Activated T-helper 17 cell treated with anti-CD3 and anti-CD28 coated beads, Interleukin-2, amount 50 U/mL, for 72 hours (primary cell): ENCODE measurements around the gene ZNF316. TPM values are rescaled to one million over a fixed set of nuclear protein-coding genes. Genes with fewer than 3 reads are reported as not detected.
"Not testable (repeated sequence)": the region's sequence is repeated elsewhere in the genome, so short reads cannot be mapped to it uniquely, and the experiment has no call there.

Experiments
- ATAC-seq: fragments of 150-1000 bp; cut with Tn5 transposase; replicated peaks from 2 replicates; pipeline ENCODE4 v1.10.0; 2021; ENCODE audit warnings: mild to moderate bottlenecking, moderate library complexity
- H3K27ac Mint-ChIP-seq: one replicate; pipeline ENCODE4 v1.8.0; 2022; ENCODE audit warnings: mixed read lengths
- H3K27me3 Mint-ChIP-seq: one replicate; pipeline ENCODE4 v1.8.0; 2022; ENCODE audit warnings: mixed read lengths
- H3K36me3 Mint-ChIP-seq: one replicate; pipeline ENCODE4 v1.8.0; 2022; ENCODE audit warnings: low read depth, mild to moderate bottlenecking, mixed read lengths
- H3K4me1 Mint-ChIP-seq: one replicate; pipeline ENCODE4 v1.8.0; 2022; ENCODE audit warnings: mixed read lengths
- H3K4me3 Mint-ChIP-seq: one replicate; pipeline ENCODE4 v1.8.0; 2022; ENCODE audit warnings: mild to moderate bottlenecking, mixed read lengths
- H3K9me3 Mint-ChIP-seq: one replicate; pipeline ENCODE4 v1.8.0; 2022; ENCODE audit warnings: mixed read lengths
- total RNA-seq, 2 donors: library from RNA; stranded (reverse); gene quantifications; one replicate each; pipeline ENCODE4 v1.2.3, GENCODE V29; 2022

Gene ZNF316
- total RNA-seq, 2 donors from 2014 or later, result 19.6 to 20.5 TPM

- Mint-ChIP-seq H3K36me3 (peaks cover 2% of the 10 kb centered on the region), H3K4me1 (peaks cover 7% of the 10 kb centered on the region), H3K4me3 (no peak overlapping the region)
Observed at GRCh38 chr7:6634021-6634420, 3.1 kb upstream of the ZNF316 start.

DNA sequence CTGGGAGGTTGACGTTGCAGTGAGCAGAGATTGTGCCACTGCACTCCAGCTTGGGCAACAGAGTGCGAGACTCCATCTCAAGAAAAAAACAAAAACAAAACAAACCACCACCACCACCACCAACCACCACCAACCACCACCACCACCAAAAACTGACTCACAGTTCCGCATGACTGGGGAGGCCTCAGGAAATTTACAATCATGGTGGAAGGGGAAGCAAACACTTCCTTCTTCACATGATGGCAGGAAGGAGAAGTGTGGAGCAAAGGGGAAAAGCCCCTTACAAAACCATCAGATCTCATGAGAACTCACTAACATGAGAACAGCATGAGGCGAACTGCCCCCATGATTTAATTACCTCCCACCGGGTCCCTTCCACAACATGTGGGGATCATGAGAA lies 2.1 kb upstream of the ZNF316 start:
- not testable (repeated sequence) for H3K27ac Mint-ChIP-seq, ATAC-seq, H3K27me3 Mint-ChIP-seq, H3K4me3 Mint-ChIP-seq, H3K9me3 Mint-ChIP-seq
- Mint-ChIP-seq H3K4me1 (peaks cover 14% of the 10 kb centered on the region), H3K36me3 (peaks cover 11% of the 10 kb centered on the region)

More at GRCh38 chr7:6634021-6634420, 3.1 kb upstream of the ZNF316 start:
- no peak for ATAC-seq
- H3K27ac Mint-ChIP-seq, result no peak overlapping the region
- H3K27me3 Mint-ChIP-seq, result no peaks in the 10 kb centered on the region
- no peaks in the 10 kb centered on the region for H3K9me3 Mint-ChIP-seq

DNA sequence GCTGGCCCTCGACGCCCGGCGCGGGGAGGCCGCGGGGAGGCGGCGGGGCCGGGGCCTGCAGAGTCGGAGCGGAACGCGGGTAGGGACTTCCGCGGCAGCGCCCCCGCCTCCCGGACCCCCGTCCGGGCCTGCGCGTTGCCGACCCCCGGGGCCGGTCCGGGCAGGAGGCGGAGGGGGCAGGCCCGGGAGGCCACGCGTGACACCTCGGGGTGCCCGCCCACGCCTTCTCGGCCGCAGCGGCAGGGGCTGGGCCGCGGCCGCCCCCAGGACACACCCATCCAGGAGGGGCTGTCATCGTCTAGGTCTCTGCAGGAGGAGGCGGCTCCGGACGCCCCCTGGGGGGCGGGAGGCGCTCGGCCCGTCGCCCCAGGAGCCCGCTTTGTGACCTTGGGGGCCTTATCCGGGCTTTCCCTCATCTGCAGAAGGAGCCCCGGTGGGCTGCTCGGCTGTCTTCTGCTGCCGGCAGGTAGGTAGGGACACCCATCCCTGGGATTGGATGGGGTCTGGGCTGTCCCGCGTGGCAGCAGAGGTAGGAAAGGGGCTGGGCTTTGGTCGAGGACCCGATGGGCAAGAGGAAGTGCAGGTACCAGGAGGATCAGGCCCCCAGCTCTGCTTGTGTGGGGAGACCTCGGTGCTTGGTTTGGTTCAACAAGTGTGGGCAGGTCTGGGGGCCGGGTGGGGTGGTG lies 569 bp downstream of the ZNF316 start:
- H3K4me1 Mint-ChIP-seq, result peaks cover 17% of the 10 kb centered on the region
- H3K4me3 Mint-ChIP-seq, result peak overlapping the region; percentile 79
- H3K36me3 Mint-ChIP-seq, result peaks cover 31% of the 10 kb centered on the region
- no peaks in the 10 kb centered on the region for H3K27me3 Mint-ChIP-seq
- peak; percentile 63 for ATAC-seq
- peak overlapping the region; percentile 84 for H3K27ac Mint-ChIP-seq
- H3K9me3 Mint-ChIP-seq, result no peaks in the 10 kb centered on the region

DNA sequence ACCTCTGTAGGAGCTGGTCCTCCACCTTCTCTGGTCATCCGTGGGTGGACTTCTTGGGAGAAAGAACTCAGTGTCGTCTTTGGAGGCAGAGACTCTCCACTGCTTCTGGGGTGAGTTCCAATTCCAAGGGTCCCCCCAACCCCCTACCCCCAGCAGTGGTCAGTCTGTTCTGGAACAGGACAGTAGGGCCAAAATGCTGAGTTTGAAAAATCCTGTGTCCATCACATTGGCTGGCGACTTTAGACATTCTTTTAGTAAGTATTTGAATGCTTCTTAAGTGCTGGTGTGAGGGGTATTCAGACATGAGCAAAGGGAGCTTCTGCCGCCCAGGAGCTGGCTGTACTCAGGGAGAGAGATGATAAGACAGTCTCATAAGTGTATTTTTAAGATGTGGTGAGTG lies 1.9 kb downstream of the ZNF316 start:
- H3K9me3 Mint-ChIP-seq, result no peaks in the 10 kb centered on the region
- H3K4me3 Mint-ChIP-seq, result peak overlapping the region; percentile 79
- H3K4me1 Mint-ChIP-seq, result peaks cover 17% of the 10 kb centered on the region
- peak overlapping the region; percentile 84 for H3K27ac Mint-ChIP-seq
- peaks cover 37% of the 10 kb centered on the region for H3K36me3 Mint-ChIP-seq
- ATAC-seq, result no peak
- H3K27me3 Mint-ChIP-seq, result no peaks in the 10 kb centered on the region

GRCh38 chr7:6639627-6640026 lies 2.5 kb downstream of the ZNF316 start:
- H3K36me3 Mint-ChIP-seq, result peaks cover 41% of the 10 kb centered on the region
- H3K27me3 Mint-ChIP-seq, result no peaks in the 10 kb centered on the region
- H3K9me3 Mint-ChIP-seq, result no peaks in the 10 kb centered on the region
- H3K4me1 Mint-ChIP-seq, result peaks cover 17% of the 10 kb centered on the region
- ATAC-seq, result no peak
- peak overlapping the region; percentile 84 for H3K27ac Mint-ChIP-seq
- peak overlapping the region; percentile 79 for H3K4me3 Mint-ChIP-seq

DNA sequence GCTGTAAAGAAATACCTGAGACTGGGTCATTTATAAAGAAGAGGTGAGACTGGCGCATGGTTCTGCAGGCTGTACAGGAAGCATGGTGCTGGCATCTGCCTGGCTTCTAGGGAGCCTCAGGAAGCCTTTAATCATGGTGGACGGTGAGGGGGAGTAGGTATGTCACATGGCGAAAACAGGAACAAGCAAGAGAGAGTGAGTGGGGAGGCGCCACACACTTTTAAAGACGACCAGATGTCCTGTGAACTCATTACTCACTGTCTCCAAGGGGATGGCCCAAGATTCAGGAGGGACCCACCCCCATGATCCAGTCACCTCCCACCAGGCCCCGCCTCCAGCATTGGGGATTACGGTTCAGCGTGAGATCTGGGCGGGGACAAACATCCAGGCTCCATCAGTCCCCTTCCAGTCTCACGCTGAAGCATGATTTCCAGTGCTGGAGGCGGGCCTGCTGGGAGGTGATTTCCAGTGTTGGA lies 3.2 kb downstream of the ZNF316 start:
- Mint-ChIP-seq H3K27ac (peak overlapping the region; percentile 84), H3K27me3 (no peaks in the 10 kb centered on the region), H3K36me3 (peaks cover 47% of the 10 kb centered on the region), H3K9me3 (no peaks in the 10 kb centered on the region), H3K4me1 (peaks cover 17% of the 10 kb centered on the region), H3K4me3 (peak overlapping the region; percentile 79)
- peak; percentile 36 for ATAC-seq

DNA sequence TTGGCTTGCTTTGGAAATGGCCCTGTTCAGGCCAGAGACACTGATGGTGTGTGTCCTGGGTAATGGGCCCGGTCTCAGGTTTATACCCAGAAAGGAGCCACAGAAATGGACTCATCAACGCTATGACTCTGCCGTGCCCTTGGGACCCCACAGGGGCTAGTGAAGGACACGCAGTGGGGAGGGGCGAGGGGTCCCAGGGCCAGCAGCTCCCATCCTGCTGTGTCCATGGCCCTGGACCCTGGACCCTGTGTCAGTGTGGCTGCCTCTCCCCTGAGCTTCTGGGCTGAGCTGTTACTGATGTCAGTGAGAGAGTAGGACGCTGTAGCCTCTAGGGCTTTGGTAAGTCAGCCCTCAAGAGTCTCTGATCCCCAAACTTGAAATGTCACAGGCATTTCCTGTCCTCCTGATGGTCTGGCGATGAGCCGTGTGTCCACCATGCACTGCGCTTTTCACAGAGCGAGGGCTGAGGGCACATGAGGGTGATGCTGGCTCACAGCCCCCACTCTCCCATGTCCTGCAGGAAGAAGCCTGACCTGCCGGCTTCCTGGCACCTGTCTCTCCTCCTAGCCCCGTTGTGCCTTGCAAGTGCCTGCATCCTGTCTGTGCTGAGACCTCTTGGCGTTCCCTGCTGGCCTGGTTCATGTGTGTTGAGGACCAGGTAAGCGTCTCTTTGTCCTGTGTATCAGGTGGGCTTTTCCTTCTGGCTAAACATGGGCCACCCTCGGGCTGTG lies 4.4 kb downstream of the ZNF316 start:
- Mint-ChIP-seq H3K27me3 (no peaks in the 10 kb centered on the region), H3K27ac (peak overlapping the region; percentile 21), H3K4me3 (no peak overlapping the region), H3K9me3 (no peaks in the 10 kb centered on the region), H3K4me1 (peaks cover 17% of the 10 kb centered on the region), H3K36me3 (peaks cover 57% of the 10 kb centered on the region)
- ATAC-seq, result no peak

DNA sequence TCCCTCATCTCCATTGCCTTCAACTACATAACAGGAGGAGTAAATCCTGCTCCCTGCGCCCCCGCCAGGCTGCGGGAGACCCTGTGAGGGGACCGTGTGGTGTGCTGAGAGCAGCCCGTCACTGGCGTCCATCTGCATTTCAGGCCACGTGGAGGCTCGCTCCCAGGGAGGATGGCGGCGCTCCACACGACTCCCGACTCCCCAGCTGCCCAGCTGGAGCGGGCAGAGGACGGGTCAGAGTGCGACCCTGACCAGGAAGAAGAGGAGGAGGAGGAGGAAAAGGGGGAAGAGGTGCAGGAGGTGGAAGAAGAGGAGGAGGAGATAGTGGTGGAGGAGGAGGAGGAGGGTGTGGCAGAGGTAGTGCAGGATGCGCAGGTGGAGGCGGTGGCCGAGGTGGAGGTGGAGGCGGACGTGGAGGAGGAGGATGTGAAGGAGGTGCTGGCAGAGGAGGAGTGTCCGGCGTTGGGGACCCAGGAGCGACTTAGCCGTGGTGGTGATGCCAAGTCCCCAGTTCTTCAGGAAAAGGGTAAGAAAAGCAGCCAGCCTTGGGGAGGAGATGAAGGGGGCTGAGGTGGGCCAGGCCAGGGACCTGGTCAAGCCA lies 5.2 kb downstream of the ZNF316 start:
- no peak for ATAC-seq
- Mint-ChIP-seq H3K27ac (no peak overlapping the region), H3K27me3 (no peaks in the 10 kb centered on the region), H3K4me1 (peaks cover 17% of the 10 kb centered on the region), H3K9me3 (no peaks in the 10 kb centered on the region), H3K4me3 (no peak overlapping the region), H3K36me3 (peaks cover 66% of the 10 kb centered on the region)

- Mint-ChIP-seq H3K27me3 (no peaks in the 10 kb centered on the region), H3K27ac (no peak overlapping the region), H3K9me3 (no peaks in the 10 kb centered on the region), H3K4me1 (peaks cover 17% of the 10 kb centered on the region), H3K4me3 (no peak overlapping the region), H3K36me3 (peaks cover 68% of the 10 kb centered on the region)
- ATAC-seq, result no peak
Observed at GRCh38 chr7:6642861-6643640, 5.9 kb downstream of the ZNF316 start.

DNA sequence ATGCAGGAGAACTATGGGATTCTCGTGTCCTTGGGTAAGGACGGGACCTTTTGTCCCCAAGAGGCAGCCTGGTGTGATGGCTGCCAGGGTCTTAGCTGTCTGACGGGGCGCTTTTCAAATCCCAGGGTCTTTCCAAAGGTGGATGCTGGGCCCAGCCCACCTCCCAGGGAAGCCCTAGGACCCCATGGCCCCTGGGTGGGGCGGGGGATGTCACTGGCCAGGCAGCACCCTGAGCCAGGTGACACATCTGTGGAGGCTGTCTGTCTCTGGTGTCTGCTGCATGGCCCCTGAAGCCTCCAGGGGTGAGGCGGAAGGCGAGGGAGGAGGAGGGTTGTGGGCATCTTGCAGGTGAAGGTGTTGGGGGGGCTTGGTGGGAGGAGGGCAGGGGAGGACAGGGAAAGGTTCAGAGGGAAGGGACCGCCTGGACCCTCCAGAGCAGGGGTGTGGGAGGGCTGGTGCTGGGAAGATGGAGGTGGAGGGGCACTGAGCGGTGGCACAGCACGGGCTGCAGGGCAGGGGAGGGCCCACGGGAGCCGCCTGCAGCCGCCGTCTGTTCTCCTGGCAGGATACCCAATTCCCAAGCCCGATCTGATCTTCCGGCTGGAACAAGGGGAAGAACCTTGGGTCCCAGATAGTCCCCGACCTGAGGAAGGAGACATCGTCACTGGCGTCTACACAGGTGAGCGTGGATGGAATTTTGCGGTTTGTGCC lies 7.0 kb downstream of the ZNF316 start:
- H3K27me3 Mint-ChIP-seq, result no peaks in the 10 kb centered on the region
- H3K9me3 Mint-ChIP-seq, result no peaks in the 10 kb centered on the region
- no peak for ATAC-seq
- H3K4me3 Mint-ChIP-seq, result no peak overlapping the region
- peaks cover 66% of the 10 kb centered on the region for H3K36me3 Mint-ChIP-seq
- H3K27ac Mint-ChIP-seq, result no peak overlapping the region
- H3K4me1 Mint-ChIP-seq, result peaks cover 10% of the 10 kb centered on the region

- Mint-ChIP-seq H3K36me3 (peaks cover 61% of the 10 kb centered on the region), H3K4me1 (peaks cover 6% of the 10 kb centered on the region), H3K27ac (no peak overlapping the region), H3K9me3 (no peaks in the 10 kb centered on the region), H3K27me3 (no peaks in the 10 kb centered on the region), H3K4me3 (no peak overlapping the region)
- no peak for ATAC-seq
Observed at GRCh38 chr7:6644728-6645127, 7.6 kb downstream of the ZNF316 start.

- no peaks in the 10 kb centered on the region for H3K9me3 Mint-ChIP-seq
Observed at GRCh38 chr7:6646465-6646864, 9.3 kb downstream of the ZNF316 start.

GRCh38 chr7:6647080-6647479 lies 10.0 kb downstream of the ZNF316 start:
- H3K27me3 Mint-ChIP-seq, result no peaks in the 10 kb centered on the region
- peaks cover 67% of the 10 kb centered on the region for H3K36me3 Mint-ChIP-seq
- no peaks in the 10 kb centered on the region for H3K9me3 Mint-ChIP-seq
- no peak for ATAC-seq
- no peak overlapping the region for H3K4me3 Mint-ChIP-seq
- H3K27ac Mint-ChIP-seq, result no peak overlapping the region
- H3K4me1 Mint-ChIP-seq, result no peaks in the 10 kb centered on the region

More at GRCh38 chr7:6646465-6646864, 9.3 kb downstream of the ZNF316 start:
- no peaks in the 10 kb centered on the region for H3K4me1 Mint-ChIP-seq
- no peaks in the 10 kb centered on the region for H3K27me3 Mint-ChIP-seq
- H3K4me3 Mint-ChIP-seq, result no peak overlapping the region
- peaks cover 67% of the 10 kb centered on the region for H3K36me3 Mint-ChIP-seq
- H3K27ac Mint-ChIP-seq, result no peak overlapping the region
- ATAC-seq, result no peak

GRCh38 chr7:6647541-6647940 lies 10.4 kb downstream of the ZNF316 start:
- Mint-ChIP-seq H3K9me3 (no peaks in the 10 kb centered on the region), H3K4me3 (no peak overlapping the region), H3K27ac (no peak overlapping the region), H3K27me3 (no peaks in the 10 kb centered on the region), H3K36me3 (peaks cover 65% of the 10 kb centered on the region), H3K4me1 (no peaks in the 10 kb centered on the region)
- ATAC-seq, result no peak
